Stomach (tissue), 9 donors: Measurements from ENCODE around the gene CLRN3. TPM values are rescaled to one million over a fixed set of nuclear protein-coding genes. Genes with fewer than 3 reads are reported as not detected.

Experiments
- DNase-seq, 2 donors: peaks; one replicate each; pipeline versions ENCODE4 v3.0.0 to v3.0.0-alpha.2; 2013 to 2019
- H3K27ac ChIP-seq, 5 donors: fragments of 200-600 bp in 4 of 5; sonication (generic) in 4 of 5; one replicate each; pipeline ENCODE4 v1.5.1; 2013 to 2019; ENCODE audit warnings: mild to moderate bottlenecking in 1 of 5, moderate library complexity in 1 of 5
- H3K27me3 ChIP-seq, 3 donors: fragments of 200-600 bp; sonication (generic); one replicate each; pipeline ENCODE4 v1.5.1; 2017 to 2019; ENCODE audit warnings: mixed run types in 1 of 3
- H3K36me3 ChIP-seq, 4 donors: fragments of 200-600 bp; sonication (generic); 1 replicate in 3 of 4; 2 replicates in 1 of 4; pipeline ENCODE4 v1.5.1; 2016 to 2019
- H3K4me1 ChIP-seq, 4 donors: fragments of 200-600 bp; sonication (generic); one replicate each; pipeline ENCODE4 v1.5.1; 2016 to 2019
- H3K4me3 ChIP-seq, 4 donors: fragments of 200-600 bp; sonication (generic) in 3 of 4; one replicate each; pipeline ENCODE4 v1.5.1; 2016 to 2019; ENCODE audit warnings: mild to moderate bottlenecking in 1 of 4
- H3K9me3 ChIP-seq, 4 donors: fragments of 200-600 bp; sonication (generic); one replicate each; pipeline ENCODE4 v1.5.1; 2016 to 2019
- CTCF ChIP-seq, 7 experiments: fragments of 450-650 bp in 4 of 7; fragments of 200-600 bp in 3 of 7; sonication (generic) in 3 of 7; IDR thresholded peaks; one replicate each; pipeline ENCODE4 v1.5.1; 2016 to 2019; ENCODE audit warnings: antibody characterized with exemption in 7 of 7, control low read depth in 2 of 7, mild to moderate bottlenecking in 1 of 7
- EP300 ChIP-seq: sonication (generic); formaldehyde crosslinking; IDR thresholded peaks from one replicate; pipeline ENCODE4 v1.6.1; 2017; ENCODE audit warnings: antibody characterized with exemption
- POLR2A ChIP-seq, 4 donors: fragments of 450-650 bp; IDR thresholded peaks; one replicate each; pipeline ENCODE4 v1.6.1; 2016; ENCODE audit warnings: antibody characterized with exemption in 4 of 4, control low read depth in 2 of 4, mild to moderate bottlenecking in 1 of 4, moderate library complexity in 1 of 4
- POLR2AphosphoS5 ChIP-seq, 3 donors: sonication (generic); formaldehyde crosslinking; IDR thresholded peaks; one replicate each; pipeline ENCODE4 v1.6.1; 2016; ENCODE audit warnings: antibody characterized with exemption in 3 of 3
- WGBS, 5 donors: extraction: QIAGEN DNeasy Blood & Tissue Kit in 3 of 5; methylation state at CpG; one replicate each; pipeline versions ENCODE4 v1.1.5 to v1.1.7; 2013 to 2018; 5-methylcytosine and 5-hydroxymethylcytosine counted together
- intact Hi-C: fragments of 100-400 bp; cut with DNase I; formaldehyde crosslinking; loops from one replicate; pipeline ENCODE4 v1.15.1; 2023; ENCODE audit warnings: low total_unique reads
- polyA plus RNA-seq, 3 donors: library from polyadenylated mRNA; stranded (reverse); fragments of 200-250 nt; gene quantifications; one replicate each; pipeline ENCODE4 v1.2.3, GENCODE V29; 2013
- total RNA-seq, 5 donors: library from RNA; depleted of rRNA; stranded (reverse); fragments of >200 nt; gene quantifications; one replicate each; pipeline versions ENCODE4 v1.1.0 to v1.2.3, GENCODE V29; 2014 to 2016
- donor health status: healthy with polysubstance abuse.
- donor health status: Bipolar disorder and iron deficiency.
- donor health status: healthy.

The CLRN3 gene
- total and polyA plus RNA-seq, 8 donors, result 0.25 to 15.4 (median 1.7) TPM; not detected in 5

GRCh38 chr10:127890832-127891334, 1.9 kb downstream of the CLRN3 start:
- WGBS, 5 donors, result 69 to 90% (median 87%) methylated on average over 2 to 3 of the region's 3 CpGs
- intact Hi-C loops, result no loop called here
- Histone ChIP-seq H3K36me3 (no peaks in the 10 kb centered on the region), H3K4me3 (no peak overlapping the region), H3K9me3 (no peaks in the 10 kb centered on the region), H3K27me3 (peaks cover 0 to 7% (median 0%) of the 10 kb centered on the region in 3 donors), H3K27ac (no peak overlapping the region), H3K4me1 (peaks cover 0 to 24% (median 0%) of the 10 kb centered on the region in 4 donors)
- TF ChIP-seq CTCF (IDR thresholded peaks at IDR 0.05), result no peak
- no peak for TF ChIP-seq POLR2AphosphoS5 (IDR thresholded peaks at IDR 0.05)
- no peak for TF ChIP-seq EP300
- TF ChIP-seq POLR2A (IDR thresholded peaks at IDR 0.05), result no peak
- DNase-seq, result no peak

- Histone ChIP-seq H3K27ac (peak overlapping the region in 1 of 5 donors; percentile 18), H3K4me1 (peaks cover 0 to 24% (median 0%) of the 10 kb centered on the region in 4 donors)
- TF ChIP-seq POLR2A (IDR thresholded peaks at IDR 0.05) (no peak), CTCF (IDR thresholded peaks at IDR 0.05) (no peak), EP300 (no peak), POLR2AphosphoS5 (IDR thresholded peaks at IDR 0.05) (no peak)
Measured at GRCh38 chr10:127890216-127890615, 2.5 kb downstream of the CLRN3 start.

GRCh38 chr10:127889605-127890195, 3.0 kb downstream of the CLRN3 start:
- Histone ChIP-seq H3K4me1 (peaks cover 0 to 24% (median 0%) of the 10 kb centered on the region in 4 donors), H3K9me3 (no peaks in the 10 kb centered on the region), H3K27me3 (peaks cover 0 to 7% (median 0%) of the 10 kb centered on the region in 3 donors), H3K27ac (peak overlapping the region in 1 of 5 donors; percentile 41), H3K4me3 (no peak overlapping the region), H3K36me3 (no peaks in the 10 kb centered on the region)
- intact Hi-C loops, result no loop called here
- peak in 1 of 2 donors; percentile 40 for DNase-seq
- TF ChIP-seq POLR2A (IDR thresholded peaks at IDR 0.05) (no peak), POLR2AphosphoS5 (IDR thresholded peaks at IDR 0.05) (peak in 1 of 3 donors; percentile 22), EP300 (no peak), CTCF (IDR thresholded peaks at IDR 0.05) (no peak)
- 30 to 58% (median 49%) methylated on average over 4 of the region's 4 CpGs for WGBS, 5 donors

More at GRCh38 chr10:127890216-127890615, 2.5 kb downstream of the CLRN3 start:
- DNase-seq, result no peak
- Histone ChIP-seq H3K36me3 (no peaks in the 10 kb centered on the region), H3K27me3 (peaks cover 0 to 7% (median 0%) of the 10 kb centered on the region in 3 donors), H3K4me3 (no peak overlapping the region), H3K9me3 (no peaks in the 10 kb centered on the region)
- intact Hi-C loops, result no loop called here
- WGBS, 5 donors, result 47 to 75% (median 70%) methylated on average over 3 of the region's 3 CpGs

- TF ChIP-seq POLR2A (IDR thresholded peaks at IDR 0.05), result no peak
- no peak for TF ChIP-seq POLR2AphosphoS5 (IDR thresholded peaks at IDR 0.05)
- TF ChIP-seq EP300, result no peak
- no peak for TF ChIP-seq CTCF (IDR thresholded peaks at IDR 0.05)
- no peak for DNase-seq
- Histone ChIP-seq H3K4me1 (peaks cover 0 to 24% (median 0%) of the 10 kb centered on the region in 4 donors), H3K36me3 (no peaks in the 10 kb centered on the region), H3K27ac (peak overlapping the region in 1 of 5 donors; percentile 41), H3K9me3 (no peaks in the 10 kb centered on the region), H3K4me3 (no peak overlapping the region), H3K27me3 (peaks cover 0 to 7% (median 0%) of the 10 kb centered on the region in 3 donors)
- 84 to 90% (median 87%) methylated on average over 13 of the region's 13 CpGs for WGBS, 5 donors
- intact Hi-C loops, result no loop called here
Measured at GRCh38 chr10:127888521-127889312, 4.0 kb downstream of the CLRN3 start.
